GM18505 (cell line): ENCODE results near the gene METTL5.
A peak's percentile ranks its signal among the peaks of the same experiment; 100 is the strongest.
"Not testable (repeated sequence)": the region's sequence is repeated elsewhere in the genome, so short reads cannot be mapped to it uniquely, and the experiment has no call there.

Experiments used
- ATAC-seq: cut with Tn5 transposase; IDR thresholded peaks from one replicate; pipeline ENCODE4 v1.9.1; 2021; ENCODE audit not compliant: unreplicated experiment
- POLR2A ChIP-seq: IDR thresholded peaks from 4 replicates; pipeline ENCODE4 v1.6.1; 2011; ENCODE audit warnings: borderline replicate concordance; ENCODE audit not compliant: insufficient read depth, insufficient read length; ENCODE audit errors: extremely low read depth

Gene METTL5

DNA sequence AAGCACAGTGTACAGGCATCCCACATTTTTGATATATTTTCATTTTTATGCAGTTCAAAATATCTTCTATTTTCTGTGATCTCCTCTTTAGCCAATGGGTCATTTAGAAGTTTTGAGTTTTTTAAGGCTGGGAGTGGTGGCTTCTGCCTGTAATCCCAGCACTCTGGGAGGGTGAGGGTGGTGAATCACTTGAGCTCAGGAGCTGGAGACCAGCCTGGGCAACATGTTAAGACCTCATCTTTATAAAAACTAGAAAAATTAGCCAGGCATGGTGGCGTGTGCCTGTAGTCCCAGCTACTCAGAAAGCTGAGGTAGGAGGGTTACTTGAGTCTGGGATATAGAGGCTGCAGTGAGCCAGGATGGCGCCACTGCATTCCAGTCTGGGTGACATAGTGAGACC, 20.3 kb upstream of the METTL5 start:
- ATAC-seq: no peak
- no peak for TF ChIP-seq POLR2A

DNA sequence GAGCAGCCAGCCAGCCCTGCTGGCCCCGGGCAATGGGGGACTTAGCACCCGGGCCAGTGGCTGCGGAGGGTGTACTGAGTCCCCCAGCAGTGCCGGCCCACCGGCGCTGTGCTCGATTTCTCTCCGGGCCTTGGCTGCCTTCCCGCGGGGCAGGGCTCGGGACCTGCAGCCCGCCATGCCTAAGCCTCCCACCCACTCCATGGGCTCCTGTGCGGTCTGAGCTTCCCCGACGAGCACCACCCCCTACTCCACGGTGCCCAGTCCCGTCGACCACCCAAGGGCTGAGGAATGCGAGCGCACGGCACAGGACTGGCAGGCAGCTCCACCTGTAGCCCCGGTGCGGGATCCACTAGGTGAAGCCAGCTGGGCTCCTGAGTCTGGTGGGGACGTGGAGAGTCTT, 16.9 kb upstream of the METTL5 start:
- ATAC-seq: not testable (repeated sequence)

DNA sequence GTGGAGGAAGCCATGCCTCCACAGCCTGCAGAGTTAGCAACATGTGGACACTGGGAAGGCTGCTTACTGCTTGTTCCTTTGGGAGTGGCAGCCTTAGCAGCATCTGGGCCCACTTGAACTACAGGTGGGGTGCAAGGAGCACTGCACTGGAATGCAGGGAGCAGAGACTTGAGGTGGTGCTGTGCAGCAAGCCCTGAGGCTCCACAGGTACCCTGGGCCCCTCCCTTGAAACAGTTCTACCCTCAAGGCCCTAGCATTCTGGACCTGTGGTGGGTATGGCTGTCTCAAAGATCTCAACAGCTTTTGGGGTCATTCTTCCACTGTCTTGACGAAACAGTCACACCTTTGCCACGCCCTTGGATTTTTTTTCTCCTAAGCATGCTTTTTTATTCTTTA, 16.0 kb upstream of the METTL5 start:
- no peak for ATAC-seq
- TF ChIP-seq POLR2A: no peak

DNA sequence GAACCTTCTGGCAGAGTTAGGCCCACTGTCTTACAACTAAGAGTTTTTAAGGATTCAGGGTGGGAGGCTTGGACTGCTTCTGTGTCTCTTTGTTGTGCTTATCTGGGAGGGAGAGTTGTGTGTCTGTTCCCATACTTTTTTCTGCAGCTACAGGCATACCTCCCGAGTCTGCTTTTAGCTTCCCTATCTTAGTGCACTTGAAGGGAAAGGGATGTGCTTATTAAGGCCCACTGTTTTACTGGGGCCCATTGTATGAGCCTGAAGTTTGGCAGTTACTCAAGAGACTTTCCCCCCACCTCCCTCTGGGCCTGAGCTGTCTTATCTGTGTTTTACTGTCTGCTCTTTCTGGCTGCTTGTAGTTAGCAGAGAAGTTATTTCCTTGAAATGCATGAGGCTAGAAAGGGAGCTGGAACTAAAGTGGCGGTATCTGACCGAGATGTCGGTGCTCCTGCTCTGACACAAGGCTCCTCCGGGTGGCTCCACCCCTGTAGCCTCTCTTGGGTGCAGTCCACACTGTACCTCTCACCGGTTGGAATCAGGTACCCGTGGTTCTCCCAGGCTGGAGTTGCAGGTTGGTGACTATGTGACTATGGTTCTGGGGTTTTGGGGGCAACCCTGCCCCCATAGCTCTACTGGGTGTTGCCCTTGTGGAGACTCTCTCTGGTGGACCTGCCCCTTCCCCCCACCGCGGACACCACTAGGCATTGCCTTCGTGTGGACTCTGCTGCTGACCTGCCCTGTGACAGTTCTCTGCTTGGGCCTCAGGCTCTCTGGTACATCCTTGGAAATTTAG, 15.4 kb upstream of the METTL5 start:
- no peak for ATAC-seq
- TF ChIP-seq POLR2A: no peak

DNA sequence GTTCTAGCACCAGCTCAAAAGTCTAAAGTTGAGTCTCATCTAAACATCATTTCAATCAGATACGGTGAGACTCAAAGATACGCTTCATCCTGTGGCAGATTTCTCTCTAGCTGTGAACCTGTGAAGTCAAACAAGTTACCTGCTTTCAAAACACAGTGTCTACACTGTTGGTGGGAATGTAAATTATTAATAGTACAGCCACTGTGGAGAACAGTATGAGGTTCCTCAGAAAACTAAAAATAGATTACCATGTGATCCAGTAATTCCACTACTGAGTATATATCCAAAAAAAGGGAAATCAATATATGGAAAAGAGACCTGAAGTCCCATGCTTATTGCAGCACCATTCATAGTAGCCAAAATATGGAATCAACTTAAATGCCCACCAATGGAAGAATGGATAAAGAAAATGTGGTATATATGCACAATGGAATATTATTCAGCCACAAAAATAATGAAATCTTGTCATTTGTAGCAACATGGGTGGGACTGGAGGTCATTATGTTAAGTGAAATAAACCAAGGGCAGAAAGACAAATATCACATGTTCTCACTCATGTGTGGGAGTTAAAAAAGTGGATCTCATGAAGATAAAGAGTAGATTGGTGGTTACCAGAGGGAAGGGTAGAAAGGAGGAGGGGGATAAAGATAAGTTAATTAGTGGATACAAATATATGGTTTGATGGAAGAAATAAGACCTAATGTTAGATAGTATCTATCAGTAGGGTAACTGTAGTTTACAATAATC, 14.2 kb upstream of the METTL5 start:
- no peak for TF ChIP-seq POLR2A

DNA sequence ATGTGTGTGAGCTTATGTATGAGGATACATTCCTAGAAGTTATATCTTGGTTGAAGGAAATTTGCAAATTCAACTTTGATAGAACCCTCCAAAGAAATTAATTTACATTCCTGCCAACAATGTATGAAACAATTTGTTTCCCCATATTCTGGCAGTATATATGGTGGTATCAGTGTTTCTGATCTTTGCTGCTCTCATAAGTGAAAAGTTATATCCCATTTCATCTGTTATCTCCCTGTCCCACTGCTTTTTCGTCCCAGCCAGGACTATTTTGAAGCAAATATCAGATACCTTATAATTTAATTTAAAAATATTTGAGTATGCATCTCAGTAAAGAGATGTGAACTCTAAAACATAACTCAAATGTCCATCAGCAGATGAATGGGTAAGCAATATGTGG, 9.7 kb upstream of the METTL5 start:
- TF ChIP-seq POLR2A: no peak
- ATAC-seq: no peak

More for the DNA sequence above, 14.2 kb upstream of the METTL5 start:
- ATAC-seq: no peak

DNA sequence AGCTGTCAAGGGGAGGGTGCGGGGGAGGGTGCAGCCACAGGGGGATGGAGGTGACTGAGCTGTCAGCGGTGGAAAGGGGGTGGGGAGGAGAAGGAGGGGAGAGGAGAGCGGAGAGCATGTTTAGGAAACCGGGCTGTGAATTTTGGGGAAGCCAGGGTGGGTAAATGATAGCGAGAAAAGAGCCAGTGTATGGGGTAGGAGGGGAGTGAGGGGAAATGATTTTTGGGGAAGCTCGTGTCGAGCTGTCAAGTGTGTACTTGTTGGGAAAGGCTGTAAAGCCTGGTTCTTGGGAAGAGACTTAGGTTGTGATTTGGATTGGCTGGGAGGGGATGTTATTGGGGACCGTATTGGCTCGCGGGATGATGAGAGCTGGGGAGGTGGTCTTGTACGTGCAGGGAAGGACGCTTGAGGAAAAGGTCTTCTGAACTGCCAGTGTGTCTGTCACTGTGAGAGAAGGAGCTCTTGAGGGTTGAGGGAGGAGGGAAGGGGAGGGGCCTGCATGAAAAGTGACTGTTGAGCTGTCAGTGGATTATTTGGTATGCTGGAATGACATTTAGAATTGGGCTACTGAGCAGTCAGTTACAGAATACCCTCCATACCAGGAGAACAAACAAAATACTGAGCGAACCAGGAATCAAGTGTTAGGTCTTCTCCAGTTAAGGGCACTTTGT, 3.6 kb upstream of the METTL5 start:
- TF ChIP-seq POLR2A: no peak
- no peak for ATAC-seq

DNA sequence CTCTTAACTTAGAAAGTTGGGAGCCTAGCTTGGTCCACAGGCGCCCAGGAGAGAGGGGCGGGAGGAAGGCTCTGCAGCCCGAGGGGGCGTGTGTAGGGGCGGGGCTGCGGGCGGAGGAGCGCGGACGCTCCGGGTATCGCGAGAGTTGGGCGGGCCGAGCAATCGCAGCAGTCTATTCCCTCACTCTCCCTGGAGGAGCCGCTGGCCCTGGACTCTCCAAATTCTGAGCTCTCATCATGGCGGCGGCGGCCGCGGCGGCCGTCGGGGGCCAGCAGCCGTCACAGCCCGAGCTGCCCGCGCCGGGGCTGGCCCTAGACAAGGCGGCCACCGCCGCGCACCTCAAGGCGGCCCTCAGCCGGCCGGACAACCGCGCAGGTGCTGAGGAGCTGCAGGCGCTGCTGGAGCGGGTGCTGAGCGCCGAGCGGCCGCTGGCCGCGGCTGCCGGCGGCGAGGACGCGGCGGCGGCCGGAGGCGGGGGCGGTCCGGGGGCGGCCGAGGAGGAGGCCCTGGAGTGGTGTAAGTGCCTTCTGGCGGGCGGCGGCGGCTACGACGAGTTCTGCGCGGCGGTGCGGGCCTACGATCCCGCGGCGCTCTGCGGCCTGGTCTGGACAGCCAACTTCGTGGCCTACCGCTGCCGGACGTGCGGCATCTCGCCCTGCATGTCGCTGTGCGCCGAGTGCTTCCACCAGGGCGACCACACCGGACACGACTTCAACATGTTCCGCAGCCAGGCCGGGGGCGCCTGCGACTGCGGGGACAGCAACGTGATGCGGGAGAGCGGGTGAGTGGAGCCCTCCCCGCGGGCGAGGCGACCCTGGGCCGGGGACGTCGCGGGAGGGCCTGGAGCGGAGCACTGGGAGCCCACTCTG, 2.8 kb upstream of the METTL5 start, which contains the start of gene UBR3:
UBR3 (plus strand) TSS at position 183 of the 869 bp plus-strand sequence; CDS start at position 237, 54 bp downstream.
- TF ChIP-seq POLR2A: peak; percentile 90

DNA sequence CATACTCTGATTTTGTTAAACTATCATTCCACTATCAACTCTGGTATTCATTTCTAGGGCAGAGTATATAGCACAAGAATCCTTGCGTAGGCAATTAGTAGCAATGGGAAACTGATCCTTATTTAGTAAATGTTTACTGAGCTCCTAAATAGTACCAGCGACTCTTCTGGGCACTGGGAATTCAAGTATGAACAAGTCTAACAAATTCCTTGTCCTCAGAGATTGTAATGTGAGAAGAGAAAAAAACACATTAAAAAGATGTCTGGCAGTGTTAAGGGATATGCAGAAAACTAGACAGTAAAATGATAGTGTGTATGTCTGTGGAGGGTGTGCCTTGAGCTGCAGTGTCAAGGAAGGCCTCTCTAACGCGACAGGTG, 721 bp downstream of the METTL5 start:
- TF ChIP-seq POLR2A: no peak
- no peak for ATAC-seq

More for the DNA sequence above, 2.8 kb upstream of the METTL5 start, which contains the start of gene UBR3:
- ATAC-seq: peak; percentile 83

DNA sequence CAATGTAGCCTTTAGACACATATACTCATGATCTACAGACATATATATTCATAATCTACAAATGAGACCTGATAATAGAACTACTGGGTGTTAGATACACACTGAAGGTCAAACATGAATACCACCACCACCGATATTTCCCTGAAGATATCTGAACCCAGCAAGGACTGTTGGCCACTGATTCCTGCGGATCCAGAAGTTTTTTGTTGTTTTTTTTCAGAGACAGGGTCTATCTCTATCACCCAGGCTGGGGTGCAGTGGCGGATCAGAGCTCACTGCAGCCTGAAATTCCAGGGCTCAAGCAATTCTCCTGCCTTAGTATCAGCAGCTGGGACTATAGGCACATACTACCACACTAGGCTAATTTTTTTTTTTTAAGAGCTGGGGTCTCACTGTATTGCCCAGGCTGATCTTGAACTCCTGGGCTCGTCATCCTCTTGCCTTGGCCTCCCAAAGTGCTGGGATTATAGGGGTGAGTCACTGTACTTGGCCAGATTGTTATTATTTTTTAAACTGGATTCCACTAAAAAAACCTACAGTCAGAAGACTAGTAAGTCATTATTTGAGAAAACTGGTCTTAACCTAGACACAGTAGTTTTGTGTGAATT, 1.8 kb downstream of the METTL5 start:
- TF ChIP-seq POLR2A: no peak

DNA sequence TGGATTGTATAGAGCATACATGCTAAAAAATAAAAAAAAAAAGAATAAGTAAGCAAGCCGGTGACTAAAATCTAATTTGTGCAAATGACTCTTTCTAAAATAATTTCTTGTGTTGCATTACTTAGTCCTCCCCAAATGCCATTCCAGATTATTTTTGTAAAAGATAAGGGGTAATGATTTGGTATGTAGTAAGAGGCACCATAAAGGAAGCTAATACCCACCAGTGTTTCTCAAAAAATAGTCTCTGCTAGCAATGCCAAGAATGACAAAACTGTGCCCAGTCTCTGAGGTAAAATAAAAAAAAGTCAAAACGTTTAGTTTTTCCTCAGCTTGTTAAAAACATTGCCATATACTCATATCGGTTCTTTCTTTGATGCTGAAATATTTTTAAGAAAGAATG, 2.7 kb downstream of the METTL5 start:
- ATAC-seq: no peak
- no peak for TF ChIP-seq POLR2A

More for the DNA sequence above, 1.8 kb downstream of the METTL5 start:
- no peak for ATAC-seq

DNA sequence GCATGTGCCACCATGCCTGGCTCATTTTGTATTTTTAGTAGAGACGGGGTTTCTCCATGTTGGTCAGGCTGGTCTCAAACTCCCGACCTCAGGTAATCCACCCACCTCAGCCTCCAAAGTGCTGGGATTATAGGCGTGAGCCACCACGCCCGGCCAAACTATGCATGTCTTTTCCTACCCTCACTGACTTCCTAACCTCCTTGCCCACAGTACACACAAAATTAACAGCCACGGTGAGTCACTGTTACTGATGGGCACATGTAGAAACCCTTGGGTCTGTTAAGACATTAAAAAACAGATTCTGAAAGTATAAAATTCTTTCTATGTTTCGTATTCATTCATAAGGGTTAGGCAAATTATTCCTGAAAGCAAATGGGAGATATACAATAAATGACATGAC, 4.6 kb downstream of the METTL5 start:
- ATAC-seq: not testable (repeated sequence)
